HG02973 (cell line): Measurements from ENCODE around the gene USP37.

Source experiments
- ATAC-seq: cut with Tn5 transposase; IDR thresholded peaks from one replicate; pipeline ENCODE4 v1.9.1; 2021; ENCODE audit warnings: moderate library complexity; ENCODE audit not compliant: unreplicated experiment

USP37 gene

GRCh38 chr2:218435003-218435982 lies 132.9 kb downstream of the USP37 start:
- ATAC-seq, result no peak

- ATAC-seq, result no peak
Observed at GRCh38 chr2:218434456-218434855, 133.7 kb downstream of the USP37 start.

GRCh38 chr2:218432676-218433365 lies 135.3 kb downstream of the USP37 start:
- ATAC-seq, result no peak

GRCh38 chr2:218431878-218432277 lies 136.3 kb downstream of the USP37 start:
- ATAC-seq, result no peak

- ATAC-seq, result no peak
Observed at GRCh38 chr2:218430721-218431120, 137.4 kb downstream of the USP37 start.

GRCh38 chr2:218429911-218430692 lies 138.0 kb downstream of the USP37 start:
- no peak for ATAC-seq

GRCh38 chr2:218428846-218429558 lies 139.1 kb downstream of the USP37 start:
- no peak for ATAC-seq

GRCh38 chr2:218427741-218428140 lies 140.4 kb downstream of the USP37 start:
- no peak for ATAC-seq

- ATAC-seq, result no peak
Observed at GRCh38 chr2:218425531-218425930, 142.6 kb downstream of the USP37 start.

- ATAC-seq, result no peak
Observed at GRCh38 chr2:218423584-218423983, 144.6 kb downstream of the USP37 start.

GRCh38 chr2:218422403-218423086 lies 145.6 kb downstream of the USP37 start:
- no peak for ATAC-seq

GRCh38 chr2:218421027-218421426 lies 147.1 kb downstream of the USP37 start:
- no peak for ATAC-seq

GRCh38 chr2:218419630-218420216 lies 148.4 kb downstream of the USP37 start:
- no peak for ATAC-seq

GRCh38 chr2:218418717-218419458 lies 149.3 kb downstream of the USP37 start, which contains the start of gene VIL1:
VIL1 (plus strand) TSS chr2:218419123; CDS start chr2:218423779, 4,656 bp downstream.
- ATAC-seq, result no peak

- no peak for ATAC-seq
Observed at GRCh38 chr2:218418321-218418716, 149.8 kb downstream of the USP37 start.

GRCh38 chr2:218407717-218408116 lies 160.4 kb downstream of the USP37 start:
- ATAC-seq, result no peak

GRCh38 chr2:218406949-218407618 lies 161.1 kb downstream of the USP37 start:
- ATAC-seq, result no peak
